Left lung (tissue), 10 donors: ENCODE data around the gene FOXN1. TPM values are rescaled to one million over a fixed set of nuclear protein-coding genes. Genes with fewer than 3 reads are reported as not detected.

Source experiments
- ATAC-seq: fragments of 200-7000 bp; cut with Tn5 transposase; one replicate; pipeline ENCODE4 v1.9.1; 2020; ENCODE audit warnings: moderate library complexity
- DNase-seq, 4 donors: peaks; one replicate each; pipeline ENCODE4 v3.0.0-alpha.2; 2013 to 2020
- H3K27ac ChIP-seq, 2 donors: fragments of 200-600 bp; sonication (generic) in 1 of 2; one replicate each; pipeline versions ENCODE4 v1.5.0 to v1.8.0; 2020 to 2021
- H3K27me3 ChIP-seq, 2 donors: fragments of 200-600 bp; sonication (generic) in 1 of 2; one replicate each; pipeline versions ENCODE4 v1.5.0 to v1.8.0; 2020 to 2021
- H3K36me3 ChIP-seq, 2 donors: fragments of 200-600 bp; sonication (generic) in 1 of 2; one replicate each; pipeline versions ENCODE4 v1.5.0 to v1.8.0; 2020 to 2021
- H3K4me1 ChIP-seq, 2 donors: fragments of 200-600 bp; one replicate each; pipeline ENCODE4 v1.8.0; 2021
- H3K4me3 ChIP-seq, 2 donors: fragments of 200-600 bp; sonication (generic) in 1 of 2; one replicate each; pipeline versions ENCODE4 v1.5.0 to v1.8.0; 2020 to 2021; ENCODE audit warnings: mild to moderate bottlenecking in 1 of 2
- H3K9me3 ChIP-seq, 2 donors: fragments of 200-600 bp; sonication (generic) in 1 of 2; one replicate each; pipeline versions ENCODE4 v1.5.0 to v1.8.0; 2020 to 2021
- intact Hi-C, 2 donors: fragments of 100-400 bp; cut with DNase I; formaldehyde crosslinking; loops; one replicate each; pipeline versions ENCODE4 v1.11.2 to v1.14.2; 2022
- polyA plus RNA-seq, 6 donors: library from polyadenylated mRNA; unstranded; fragments of 120-200 nt; gene quantifications; one replicate each; pipeline ENCODE4 v1.2.1, GENCODE V29; 2013; ENCODE audit not compliant: insufficient read length in 6 of 6
- total RNA-seq, 2 donors: library from RNA; stranded (reverse); fragmentation: NEBNext Ultra II Directional; extraction: Animal tissue kit (Norgen Biotek cat#: 25700); gene quantifications; one replicate each; pipeline ENCODE4 v1.2.1, GENCODE V29; 2021
- TF ChIP-seq, protein P1 (sequence below), 2 donors: fragments of 200-600 bp; sonication (generic) in 1 of 2; IDR thresholded peaks; one replicate each; pipeline versions ENCODE4 v1.5.0 to v1.8.0; 2021; ENCODE audit warnings: antibody characterized with exemption in 2 of 2
- donor health status: DM: no; HTN: yes; CAD: no.
- donor health status: DM: no; HTN: no; CAD: no.

The FOXN1 gene
- total and polyA plus RNA-seq, 8 donors: 0.06 to 0.29 (median 0.18) TPM

DNA sequence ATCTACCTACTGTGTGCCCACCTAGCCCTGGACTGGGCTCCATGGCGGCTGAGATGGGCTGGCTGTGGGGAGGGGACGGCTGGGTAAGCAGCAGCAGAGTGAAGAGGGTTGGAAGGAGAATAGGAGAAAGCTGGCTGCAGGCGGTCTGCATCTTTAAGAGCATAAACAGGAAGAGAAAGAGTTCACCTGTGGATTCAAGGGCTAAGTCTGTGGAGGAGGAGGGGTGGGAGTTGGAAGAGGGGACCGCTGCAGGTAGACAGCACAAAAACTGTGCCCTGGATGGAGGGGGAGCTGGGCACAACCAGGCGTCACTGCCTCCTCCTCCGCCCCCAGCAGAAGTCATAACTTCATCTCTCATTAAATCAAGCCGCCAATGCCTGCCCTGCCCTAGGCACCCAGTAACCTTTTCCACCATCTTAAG, 32.0 kb upstream of the FOXN1 start:
- TF ChIP-seq, protein P1, sequence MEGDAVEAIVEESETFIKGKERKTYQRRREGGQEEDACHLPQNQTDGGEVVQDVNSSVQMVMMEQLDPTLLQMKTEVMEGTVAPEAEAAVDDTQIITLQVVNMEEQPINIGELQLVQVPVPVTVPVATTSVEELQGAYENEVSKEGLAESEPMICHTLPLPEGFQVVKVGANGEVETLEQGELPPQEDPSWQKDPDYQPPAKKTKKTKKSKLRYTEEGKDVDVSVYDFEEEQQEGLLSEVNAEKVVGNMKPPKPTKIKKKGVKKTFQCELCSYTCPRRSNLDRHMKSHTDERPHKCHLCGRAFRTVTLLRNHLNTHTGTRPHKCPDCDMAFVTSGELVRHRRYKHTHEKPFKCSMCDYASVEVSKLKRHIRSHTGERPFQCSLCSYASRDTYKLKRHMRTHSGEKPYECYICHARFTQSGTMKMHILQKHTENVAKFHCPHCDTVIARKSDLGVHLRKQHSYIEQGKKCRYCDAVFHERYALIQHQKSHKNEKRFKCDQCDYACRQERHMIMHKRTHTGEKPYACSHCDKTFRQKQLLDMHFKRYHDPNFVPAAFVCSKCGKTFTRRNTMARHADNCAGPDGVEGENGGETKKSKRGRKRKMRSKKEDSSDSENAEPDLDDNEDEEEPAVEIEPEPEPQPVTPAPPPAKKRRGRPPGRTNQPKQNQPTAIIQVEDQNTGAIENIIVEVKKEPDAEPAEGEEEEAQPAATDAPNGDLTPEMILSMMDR (IDR thresholded peaks at IDR 0.05): no peak
- no peaks in the 10 kb centered on the region for H3K36me3 ChIP-seq
- peaks cover 0 to 9% of the 10 kb centered on the region in 2 donors for H3K4me1 ChIP-seq
- ATAC-seq: no peak
- H3K4me3 ChIP-seq: no peak overlapping the region
- H3K27me3 ChIP-seq: no peaks in the 10 kb centered on the region
- H3K9me3 ChIP-seq: no peaks in the 10 kb centered on the region
- intact Hi-C loops: no loop called here
- no peak overlapping the region for H3K27ac ChIP-seq
- DNase-seq: no peak

DNA sequence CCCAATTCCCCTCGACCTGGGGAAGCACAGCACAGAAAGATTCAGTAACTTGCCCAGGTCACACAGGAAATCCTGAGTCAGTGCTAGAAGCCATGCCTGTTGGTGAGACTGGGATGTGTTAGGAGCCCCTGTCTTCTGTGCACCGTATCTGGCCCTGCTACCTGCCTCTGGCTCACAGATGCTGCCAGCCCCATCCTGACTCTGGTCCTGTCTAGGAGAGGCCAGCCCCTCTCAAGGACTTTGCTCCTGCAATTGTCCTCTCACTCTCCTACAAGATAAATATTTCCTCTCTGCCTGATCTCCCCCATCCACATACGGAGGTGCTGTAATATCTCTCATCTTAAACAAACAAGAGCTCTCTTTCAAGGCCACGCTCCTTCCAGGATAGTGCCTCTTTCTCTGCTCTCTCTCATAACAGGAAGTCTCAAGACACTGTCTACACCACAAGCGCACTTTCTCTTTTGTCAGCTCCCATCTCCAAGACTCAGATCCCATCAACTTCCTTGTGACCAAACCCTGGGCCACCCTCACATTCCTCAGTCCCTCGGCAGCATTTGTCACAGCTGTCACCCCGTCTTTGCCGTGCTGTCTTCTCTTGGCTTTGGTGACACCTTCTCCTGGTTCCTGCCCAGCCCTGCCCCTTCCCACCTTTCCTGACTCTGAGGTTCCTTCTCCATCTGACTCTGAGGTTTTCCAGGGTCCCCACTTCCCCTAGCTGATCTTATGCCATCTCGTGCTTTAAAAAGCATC, 30.8 kb upstream of the FOXN1 start:
- Histone ChIP-seq H3K27me3 (no peaks in the 10 kb centered on the region), H3K4me3 (no peak overlapping the region), H3K9me3 (no peaks in the 10 kb centered on the region), H3K4me1 (peaks cover 0 to 5% of the 10 kb centered on the region in 2 donors), H3K27ac (no peak overlapping the region), H3K36me3 (no peaks in the 10 kb centered on the region)
- no peak for DNase-seq
- ATAC-seq: no peak
- intact Hi-C loops: no loop called here
- TF ChIP-seq, protein P1 (IDR thresholded peaks at IDR 0.05): no peak

DNA sequence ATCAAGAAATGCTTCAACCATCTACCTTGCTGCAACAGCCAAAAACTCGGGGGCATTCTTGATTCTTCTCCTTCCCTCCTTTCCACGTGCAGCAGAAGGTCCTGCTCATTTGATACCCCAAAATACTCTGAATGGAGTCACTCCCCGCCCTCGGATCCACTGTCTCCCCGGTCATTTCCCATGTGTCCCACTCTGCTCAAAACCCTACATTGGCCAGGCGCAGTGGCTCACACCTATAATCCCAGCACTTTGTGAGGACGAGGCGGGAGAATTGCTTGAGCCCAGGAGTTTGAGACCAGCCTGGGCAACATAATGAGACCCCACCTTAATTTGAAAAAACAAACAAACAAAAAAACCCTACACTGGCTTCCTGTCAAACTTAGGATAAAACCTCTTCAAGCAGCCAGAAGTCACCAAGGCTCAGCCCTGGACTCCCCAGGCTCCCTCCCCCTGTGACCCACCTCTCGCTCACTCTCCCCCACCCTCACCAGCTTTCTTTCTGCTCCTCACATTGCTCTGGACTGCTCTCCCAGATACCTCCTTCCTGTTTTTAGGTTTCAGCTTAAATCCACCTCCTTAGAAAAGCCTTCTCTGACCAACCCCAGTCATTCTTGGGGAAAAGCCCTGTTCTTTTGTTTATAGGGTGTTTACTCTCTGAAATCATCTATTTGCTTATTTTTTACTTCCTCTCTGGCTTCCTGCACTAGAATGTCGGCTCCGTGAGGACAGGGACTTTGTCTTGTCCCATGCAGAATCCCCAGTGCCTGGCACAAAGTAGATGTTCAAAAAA, 29.9 kb upstream of the FOXN1 start:
- Histone ChIP-seq H3K9me3 (no peaks in the 10 kb centered on the region), H3K27ac (no peak overlapping the region), H3K4me1 (peaks cover 5% of the 10 kb centered on the region in 2 donors), H3K27me3 (no peaks in the 10 kb centered on the region), H3K4me3 (no peak overlapping the region), H3K36me3 (no peaks in the 10 kb centered on the region)
- TF ChIP-seq, protein P1 (IDR thresholded peaks at IDR 0.05): no peak
- intact Hi-C loops: no loop called here
- no peak for ATAC-seq
- DNase-seq: peak in 1 of 4 donors; percentile 18

DNA sequence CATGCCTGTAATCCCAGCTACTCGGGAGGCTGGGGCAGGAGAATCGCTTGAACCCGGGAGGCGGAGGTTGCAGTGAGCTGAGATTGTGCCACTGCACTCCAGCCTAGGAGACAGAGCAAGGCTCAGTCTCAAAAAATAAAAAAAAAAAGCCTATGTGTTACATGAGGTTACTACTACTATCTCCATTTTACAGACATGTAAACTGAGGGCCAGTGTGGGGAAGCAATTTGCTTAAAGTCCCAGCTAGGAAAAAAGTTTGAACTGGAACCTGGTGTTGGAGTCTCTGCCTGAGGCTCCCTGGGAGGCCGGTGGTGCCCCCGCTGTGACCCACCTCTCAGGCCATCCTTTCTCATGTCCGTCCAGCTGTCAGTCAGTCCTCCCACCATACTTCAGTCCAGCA, 28.2 kb upstream of the FOXN1 start:
- intact Hi-C loops: no loop called here

More for the DNA sequence above, 28.2 kb upstream of the FOXN1 start:
- no peak overlapping the region for H3K27ac ChIP-seq
- no peak overlapping the region for H3K4me3 ChIP-seq
- no peak for DNase-seq
- H3K9me3 ChIP-seq: no peaks in the 10 kb centered on the region
- TF ChIP-seq, protein P1 (IDR thresholded peaks at IDR 0.05): no peak
- peaks cover 5% of the 10 kb centered on the region in 2 donors for H3K4me1 ChIP-seq
- ATAC-seq: no peak
- no peaks in the 10 kb centered on the region for H3K36me3 ChIP-seq
- no peaks in the 10 kb centered on the region for H3K27me3 ChIP-seq
